Measurements from ENCODE around the gene RASL11B.

DNA sequence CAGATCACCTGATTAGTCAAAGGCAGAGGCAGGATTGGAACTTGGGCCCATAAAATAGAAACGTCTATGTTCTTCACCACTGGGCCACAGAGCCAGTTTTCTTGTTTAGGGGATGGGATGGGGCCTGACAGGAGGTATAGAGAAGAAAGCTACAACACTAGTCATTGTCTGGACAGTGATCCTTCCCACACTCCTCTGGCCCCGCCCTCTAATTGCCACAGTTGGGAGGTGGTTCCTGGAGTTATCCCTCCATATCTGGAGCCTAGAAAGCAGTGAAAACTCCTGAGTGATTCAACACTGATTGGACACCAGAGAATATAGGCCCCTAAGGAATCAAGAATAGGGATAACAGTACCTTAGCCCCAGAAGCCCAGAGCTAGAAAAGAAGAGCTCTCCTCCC, 22.9 kb downstream of the RASL11B start:
- TF ChIP-seq POLR2AphosphoS5 (IDR thresholded peaks at IDR 0.05) (no peak), POLR2A (IDR thresholded peaks at IDR 0.05) (no peak), EP300 (IDR thresholded peaks at IDR 0.05) (no peak)
